MCF 10A (cell line): ENCODE measurements around the gene CHDH. TPM values are rescaled to one million over a fixed set of nuclear protein-coding genes. Genes with fewer than 3 reads are reported as not detected.

Experiments
- BruUV-seq: library from RNA; stranded (reverse); fragments of 400-500 nt; replicated peaks from 2 replicates; lab custom pipeline; 2021; lab: Mats Ljungman, UMichigan
- CTCF ChIA-PET: fragments of 300-600 bp; sonication (Branson Sonifier 250); formaldehyde crosslinking; extraction: SDS; loops from one replicate; lab custom pipeline; 2021; ENCODE audit warnings: antibody characterized with exemption, inconsistent platforms; lab: Yijun Ruan, JAX
- POLR2A ChIA-PET: fragments of 300-600, 350-650 bp; sonication (Branson Sonifier 250); formaldehyde crosslinking; extraction: SDS; loops from one replicate; lab custom pipeline; 2020; ENCODE audit warnings: antibody characterized with exemption, inconsistent platforms; lab: Yijun Ruan, JAX
- DNase-seq: peaks from one replicate; pipeline ENCODE4 v3.0.0-alpha.2; 2018; ENCODE audit not compliant: unreplicated experiment
- H3K27ac Mint-ChIP-seq: one replicate; pipeline ENCODE4 v1.8.0; 2022; ENCODE audit warnings: mild to moderate bottlenecking, low read depth, mixed read lengths; ENCODE audit not compliant: unreplicated experiment
- H3K27me3 Mint-ChIP-seq: one replicate; pipeline ENCODE4 v1.8.0; 2022; ENCODE audit warnings: mixed read lengths; ENCODE audit not compliant: insufficient read depth, unreplicated experiment
- H3K36me3 Mint-ChIP-seq: one replicate; pipeline ENCODE4 v1.8.0; 2022; ENCODE audit warnings: mild to moderate bottlenecking, moderate library complexity, mixed read lengths; ENCODE audit not compliant: insufficient read depth, unreplicated experiment
- H3K4me1 Mint-ChIP-seq: one replicate; pipeline ENCODE4 v1.8.0; 2022; ENCODE audit warnings: mixed read lengths; ENCODE audit not compliant: insufficient read depth, unreplicated experiment
- H3K4me3 Mint-ChIP-seq: one replicate; pipeline ENCODE4 v1.8.0; 2022; ENCODE audit warnings: mild to moderate bottlenecking, moderate library complexity, mixed read lengths; ENCODE audit not compliant: unreplicated experiment
- H3K9me3 Mint-ChIP-seq: one replicate; pipeline ENCODE4 v1.8.0; 2022; ENCODE audit warnings: mixed read lengths; ENCODE audit not compliant: unreplicated experiment
- intact Hi-C: fragments of 100-400 bp; cut with micrococcal nuclease; formaldehyde crosslinking; loops from 2 replicates; pipeline ENCODE4 v1.14.1; 2022
- total RNA-seq: library from RNA; stranded (reverse); gene quantifications from 2 replicates; pipeline ENCODE4 v1.2.3, GENCODE V29; 2022
- TF ChIP-seq, protein P1 (sequence below): fragments of 200-600 bp; IDR thresholded peaks from one replicate; pipeline ENCODE4 v1.8.0; 2022; ENCODE audit warnings: antibody characterized with exemption, mild to moderate bottlenecking; ENCODE audit not compliant: unreplicated experiment

The CHDH gene
- total RNA-seq, 1 experiment from 2014 or later: 0.49 TPM

DNA sequence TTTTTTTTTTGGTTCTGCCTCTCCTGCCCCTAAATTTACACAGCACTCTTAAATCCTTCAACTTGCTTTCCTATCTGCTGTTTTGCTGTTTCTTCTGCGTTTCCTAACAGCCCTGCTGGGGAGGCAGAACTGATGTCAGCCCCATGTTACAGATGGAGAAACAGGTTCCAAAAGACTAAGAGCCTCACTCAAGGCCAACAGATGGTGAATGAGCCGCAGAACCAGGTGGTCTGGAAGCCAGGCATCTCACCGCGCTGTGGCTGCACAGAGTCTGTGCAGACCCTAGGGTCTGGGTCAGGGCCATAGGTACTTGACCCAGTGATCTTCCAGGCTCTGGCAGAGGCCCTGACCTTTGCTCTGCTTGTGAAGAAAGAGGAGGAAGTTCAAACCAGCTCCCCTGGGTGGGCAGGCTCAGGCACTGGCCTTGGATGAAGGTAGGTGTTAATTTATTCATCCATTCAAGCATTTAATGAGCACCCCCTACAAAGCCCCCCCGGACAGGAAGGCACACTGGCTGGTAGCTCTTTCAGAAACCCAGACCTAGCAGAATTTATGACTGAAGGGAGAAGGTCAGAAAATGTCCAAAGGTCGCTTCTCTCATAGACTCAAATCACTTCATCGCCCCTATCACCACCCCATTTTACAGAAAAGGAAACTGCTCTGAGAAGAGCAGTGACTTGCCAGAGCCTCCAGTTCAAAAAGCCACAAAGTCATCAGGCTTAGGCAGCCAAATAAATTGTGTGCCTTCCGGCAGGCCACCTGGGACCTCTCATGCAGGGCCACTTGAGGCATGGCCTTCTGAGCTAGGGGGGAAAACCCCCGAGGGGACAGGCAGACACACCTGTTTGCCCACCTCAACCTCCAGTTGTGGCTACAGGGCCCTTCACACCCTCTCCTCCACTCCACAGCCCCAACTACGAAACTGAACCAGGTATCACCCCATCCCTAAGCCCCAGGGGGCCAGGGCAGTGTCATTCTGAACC, 2.7 kb downstream of the CHDH start:
- intact Hi-C loops: no loop called here
- POLR2A ChIA-PET: no interaction called here
- no peaks in the 10 kb centered on the region for H3K27me3 Mint-ChIP-seq
- no peak overlapping the region for H3K27ac Mint-ChIP-seq
- H3K9me3 Mint-ChIP-seq: no peaks in the 10 kb centered on the region
- no peak overlapping the region for H3K4me3 Mint-ChIP-seq
- CTCF ChIA-PET: no interaction called here
- no peaks in the 10 kb centered on the region for H3K4me1 Mint-ChIP-seq
- H3K36me3 Mint-ChIP-seq: no peaks in the 10 kb centered on the region
- TF ChIP-seq, protein P1, sequence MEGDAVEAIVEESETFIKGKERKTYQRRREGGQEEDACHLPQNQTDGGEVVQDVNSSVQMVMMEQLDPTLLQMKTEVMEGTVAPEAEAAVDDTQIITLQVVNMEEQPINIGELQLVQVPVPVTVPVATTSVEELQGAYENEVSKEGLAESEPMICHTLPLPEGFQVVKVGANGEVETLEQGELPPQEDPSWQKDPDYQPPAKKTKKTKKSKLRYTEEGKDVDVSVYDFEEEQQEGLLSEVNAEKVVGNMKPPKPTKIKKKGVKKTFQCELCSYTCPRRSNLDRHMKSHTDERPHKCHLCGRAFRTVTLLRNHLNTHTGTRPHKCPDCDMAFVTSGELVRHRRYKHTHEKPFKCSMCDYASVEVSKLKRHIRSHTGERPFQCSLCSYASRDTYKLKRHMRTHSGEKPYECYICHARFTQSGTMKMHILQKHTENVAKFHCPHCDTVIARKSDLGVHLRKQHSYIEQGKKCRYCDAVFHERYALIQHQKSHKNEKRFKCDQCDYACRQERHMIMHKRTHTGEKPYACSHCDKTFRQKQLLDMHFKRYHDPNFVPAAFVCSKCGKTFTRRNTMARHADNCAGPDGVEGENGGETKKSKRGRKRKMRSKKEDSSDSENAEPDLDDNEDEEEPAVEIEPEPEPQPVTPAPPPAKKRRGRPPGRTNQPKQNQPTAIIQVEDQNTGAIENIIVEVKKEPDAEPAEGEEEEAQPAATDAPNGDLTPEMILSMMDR: no peak
- DNase-seq: no peak
- BruUV-seq: no TSS peak

DNA sequence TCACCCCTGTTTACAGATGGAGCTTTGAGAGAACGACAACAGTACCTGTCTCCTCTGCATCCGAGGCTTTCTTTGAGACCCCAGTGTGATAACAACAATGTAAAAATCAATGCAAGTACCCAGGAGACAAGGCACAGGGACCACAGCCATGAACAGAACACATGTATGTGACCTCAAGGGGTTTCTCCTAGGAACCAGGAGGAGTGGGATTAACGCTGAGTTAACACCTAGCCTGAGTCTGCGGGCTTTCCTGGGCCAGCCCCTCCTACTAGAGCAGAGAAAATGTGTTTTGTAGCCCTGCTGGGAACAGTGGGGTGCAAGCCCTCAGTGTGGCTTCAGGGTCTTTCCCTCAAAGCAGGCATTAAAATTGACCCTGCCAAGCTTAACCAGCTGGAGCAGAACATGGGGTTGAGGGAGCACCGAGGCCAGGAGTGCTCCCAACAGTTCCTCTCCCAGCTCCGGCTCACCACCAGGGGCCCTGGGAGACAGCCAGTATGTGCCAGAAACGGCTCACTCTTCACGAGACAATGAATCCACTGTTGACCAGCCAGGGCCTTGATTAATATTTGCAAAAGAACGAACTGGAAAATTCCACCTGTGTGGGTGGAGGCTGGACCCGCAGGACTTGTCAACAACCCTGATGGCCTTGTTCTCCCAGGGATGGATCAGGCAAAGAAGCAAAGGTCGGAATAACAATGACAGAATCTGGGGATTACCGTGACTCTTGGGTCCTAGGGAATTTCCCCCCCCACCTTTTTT, 3.6 kb downstream of the CHDH start:
- Mint-ChIP-seq H3K27me3 (no peaks in the 10 kb centered on the region), H3K9me3 (no peaks in the 10 kb centered on the region), H3K4me1 (no peaks in the 10 kb centered on the region), H3K27ac (no peak overlapping the region), H3K36me3 (no peaks in the 10 kb centered on the region), H3K4me3 (no peak overlapping the region)
- BruUV-seq: no TSS peak
- TF ChIP-seq, protein P1: no peak
- intact Hi-C loops: no loop called here
- ChIA-PET POLR2A (no interaction called here), CTCF (interaction anchor here (1.2 kb wide), 1 partner anchor 49 kb away, joined by 3 read pairs; the partner anchor contains the start of gene SELENOK)
- peak; percentile 7 for DNase-seq

DNA sequence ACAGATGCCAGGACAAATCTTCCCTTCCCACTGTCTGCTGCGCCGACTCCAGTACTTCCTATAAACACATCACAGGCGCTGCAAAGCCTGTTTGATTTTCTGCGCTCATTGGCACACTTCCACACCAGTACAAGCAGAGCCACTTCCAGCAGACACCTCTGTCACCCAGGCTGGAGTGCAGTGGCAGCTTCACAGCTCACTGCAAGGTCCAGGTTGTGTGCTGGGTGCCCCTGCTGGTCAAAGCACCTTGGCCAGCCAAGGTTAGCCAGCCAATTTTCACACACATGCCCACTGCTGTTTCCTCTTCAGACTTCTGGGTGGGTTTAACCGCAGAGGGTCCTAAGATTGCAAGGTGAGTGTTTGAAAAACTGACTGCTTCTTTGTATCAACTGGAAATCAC, 4.9 kb downstream of the CHDH start:
- CTCF ChIA-PET: interaction anchor here (0.5 to 1.2 kb wide), 2 partner anchors 50 to 1611 kb away, joined by 3 read pairs; partner anchors contain the start of gene SELENOK
- BruUV-seq: no TSS peak
- no peak overlapping the region for H3K27ac Mint-ChIP-seq
- TF ChIP-seq, protein P1: no peak
- no peaks in the 10 kb centered on the region for H3K9me3 Mint-ChIP-seq
- intact Hi-C loops: no loop called here
- no peak for DNase-seq
- H3K36me3 Mint-ChIP-seq: no peaks in the 10 kb centered on the region
- no peaks in the 10 kb centered on the region for H3K4me1 Mint-ChIP-seq
- no peaks in the 10 kb centered on the region for H3K27me3 Mint-ChIP-seq
- no peak overlapping the region for H3K4me3 Mint-ChIP-seq
- POLR2A ChIA-PET: no interaction called here

DNA sequence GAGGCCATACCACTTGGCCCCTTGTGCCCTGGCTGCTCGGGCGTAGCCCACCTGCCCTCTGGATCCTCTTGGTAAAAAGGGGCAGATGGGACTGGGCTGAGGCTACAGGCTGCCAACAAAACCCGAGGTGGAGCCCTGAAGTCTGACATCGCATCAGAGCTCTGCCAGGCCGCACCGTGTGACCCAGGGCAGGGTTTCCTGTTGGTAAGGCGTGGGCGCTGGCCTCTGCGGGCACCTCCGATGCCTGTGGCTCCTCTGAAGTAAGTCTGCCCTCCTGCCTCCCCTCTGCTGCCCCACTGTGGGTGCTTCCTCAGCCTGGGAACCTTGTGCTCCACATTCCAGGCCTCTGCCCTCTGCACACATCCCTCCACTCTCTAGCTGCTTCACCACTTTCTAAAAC, 8.9 kb downstream of the CHDH start:
- DNase-seq: no peak
- intact Hi-C loops: no loop called here
- Mint-ChIP-seq H3K27ac (no peak overlapping the region), H3K36me3 (no peaks in the 10 kb centered on the region), H3K27me3 (no peaks in the 10 kb centered on the region), H3K4me3 (no peak overlapping the region), H3K9me3 (no peaks in the 10 kb centered on the region), H3K4me1 (no peaks in the 10 kb centered on the region)
- ChIA-PET CTCF (interaction anchor here (0.6 to 0.7 kb wide), 2 partner anchors 8 to 78 kb away, joined by 3 to 4 read pairs; no protein-coding TSS in a partner anchor), POLR2A (no interaction called here)
- no TSS peak for BruUV-seq
- TF ChIP-seq, protein P1: no peak
